Mucosa of stomach (tissue), 1 donor: ENCODE results near the gene NDFIP1.
A peak's percentile ranks its signal among the peaks of the same experiment; 100 is the strongest.

ENCODE experiments used
- H3K27me3 ChIP-seq: one replicate; pipeline ENCODE4 v1.7.0; 2013; ENCODE audit warnings: mild to moderate bottlenecking, low read length; ENCODE audit not compliant: control insufficient read depth, insufficient read depth
- H3K36me3 ChIP-seq: one replicate; pipeline ENCODE4 v1.7.0; 2013; ENCODE audit warnings: low read length; ENCODE audit not compliant: control insufficient read depth, insufficient read depth
- H3K4me1 ChIP-seq: one replicate; pipeline ENCODE4 v1.7.0; 2013; ENCODE audit warnings: mild to moderate bottlenecking, low read length; ENCODE audit not compliant: control insufficient read depth, insufficient read depth
- H3K4me3 ChIP-seq: one replicate; pipeline ENCODE4 v1.7.0; 2013; ENCODE audit warnings: low read length
- H3K9ac ChIP-seq: one replicate; pipeline ENCODE4 v1.7.0; 2013; ENCODE audit warnings: mild to moderate bottlenecking, low read length, moderate library complexity
- H3K9me3 ChIP-seq: one replicate; pipeline ENCODE4 v1.7.0; 2013; ENCODE audit warnings: mild to moderate bottlenecking, low read length, moderate library complexity; ENCODE audit not compliant: control insufficient read depth
- donor health status: Pancreatic carcinoma.

NDFIP1 gene

GRCh38 chr5:142110046-142110531 lies 1.5 kb downstream of the NDFIP1 start:
- Histone ChIP-seq H3K9ac (peak overlapping the region; percentile 97), H3K36me3 (no peaks in the 10 kb centered on the region), H3K27me3 (no peaks in the 10 kb centered on the region), H3K9me3 (no peaks in the 10 kb centered on the region), H3K4me1 (peaks cover 26% of the 10 kb centered on the region), H3K4me3 (peak overlapping the region; percentile 65)

GRCh38 chr5:142110988-142111687 lies 2.6 kb downstream of the NDFIP1 start:
- H3K36me3 ChIP-seq, result no peaks in the 10 kb centered on the region
- H3K4me1 ChIP-seq, result peaks cover 26% of the 10 kb centered on the region
- no peak overlapping the region for H3K4me3 ChIP-seq
- H3K9ac ChIP-seq, result no peak overlapping the region
- no peaks in the 10 kb centered on the region for H3K9me3 ChIP-seq
- no peaks in the 10 kb centered on the region for H3K27me3 ChIP-seq

GRCh38 chr5:142114687-142115086 lies 6.1 kb downstream of the NDFIP1 start:
- H3K36me3 ChIP-seq, result no peaks in the 10 kb centered on the region
- no peaks in the 10 kb centered on the region for H3K9me3 ChIP-seq
- no peak overlapping the region for H3K9ac ChIP-seq
- no peaks in the 10 kb centered on the region for H3K27me3 ChIP-seq
- no peak overlapping the region for H3K4me3 ChIP-seq
- H3K4me1 ChIP-seq, result peaks cover 21% of the 10 kb centered on the region

- Histone ChIP-seq H3K4me3 (no peak overlapping the region), H3K4me1 (peaks cover 9% of the 10 kb centered on the region), H3K9ac (no peak overlapping the region), H3K9me3 (no peaks in the 10 kb centered on the region), H3K36me3 (no peaks in the 10 kb centered on the region), H3K27me3 (no peaks in the 10 kb centered on the region)
Observed at GRCh38 chr5:142115937-142116614, 7.5 kb downstream of the NDFIP1 start.

- H3K27me3 ChIP-seq, result no peaks in the 10 kb centered on the region
- no peak overlapping the region for H3K9ac ChIP-seq
- no peaks in the 10 kb centered on the region for H3K9me3 ChIP-seq
- no peak overlapping the region for H3K4me3 ChIP-seq
- peaks cover 3% of the 10 kb centered on the region for H3K4me1 ChIP-seq
- H3K36me3 ChIP-seq, result no peaks in the 10 kb centered on the region
Observed at GRCh38 chr5:142117579-142118151, 9.1 kb downstream of the NDFIP1 start.

GRCh38 chr5:142118155-142118686 lies 9.6 kb downstream of the NDFIP1 start:
- Histone ChIP-seq H3K9ac (no peak overlapping the region), H3K4me3 (no peak overlapping the region), H3K36me3 (no peaks in the 10 kb centered on the region), H3K27me3 (no peaks in the 10 kb centered on the region), H3K4me1 (peaks cover 3% of the 10 kb centered on the region), H3K9me3 (no peaks in the 10 kb centered on the region)

GRCh38 chr5:142119051-142119625 lies 10.6 kb downstream of the NDFIP1 start:
- Histone ChIP-seq H3K4me3 (no peak overlapping the region), H3K27me3 (no peaks in the 10 kb centered on the region), H3K4me1 (peaks cover 3% of the 10 kb centered on the region), H3K36me3 (no peaks in the 10 kb centered on the region), H3K9me3 (no peaks in the 10 kb centered on the region), H3K9ac (no peak overlapping the region)

- Histone ChIP-seq H3K4me1 (no peaks in the 10 kb centered on the region), H3K36me3 (no peaks in the 10 kb centered on the region), H3K4me3 (no peak overlapping the region), H3K9me3 (no peaks in the 10 kb centered on the region), H3K27me3 (no peaks in the 10 kb centered on the region), H3K9ac (no peak overlapping the region)
Observed at GRCh38 chr5:142120247-142120935, 11.8 kb downstream of the NDFIP1 start.

GRCh38 chr5:142122121-142122520 lies 13.5 kb downstream of the NDFIP1 start:
- H3K9me3 ChIP-seq, result no peaks in the 10 kb centered on the region
- no peaks in the 10 kb centered on the region for H3K36me3 ChIP-seq
- no peaks in the 10 kb centered on the region for H3K27me3 ChIP-seq
- H3K4me3 ChIP-seq, result no peak overlapping the region
- no peak overlapping the region for H3K9ac ChIP-seq
- H3K4me1 ChIP-seq, result no peaks in the 10 kb centered on the region

- no peaks in the 10 kb centered on the region for H3K4me1 ChIP-seq
Observed at GRCh38 chr5:142125378-142125777, 16.8 kb downstream of the NDFIP1 start.

GRCh38 chr5:142125963-142126362 lies 17.4 kb downstream of the NDFIP1 start:
- Histone ChIP-seq H3K4me3 (no peak overlapping the region), H3K4me1 (no peaks in the 10 kb centered on the region), H3K9ac (no peak overlapping the region), H3K36me3 (no peaks in the 10 kb centered on the region), H3K9me3 (no peaks in the 10 kb centered on the region), H3K27me3 (no peaks in the 10 kb centered on the region)

More at GRCh38 chr5:142125378-142125777, 16.8 kb downstream of the NDFIP1 start:
- Histone ChIP-seq H3K36me3 (no peaks in the 10 kb centered on the region), H3K27me3 (no peaks in the 10 kb centered on the region), H3K9me3 (no peaks in the 10 kb centered on the region), H3K4me3 (no peak overlapping the region), H3K9ac (no peak overlapping the region)
